Measurements from ENCODE around the gene SLC6A8. TPM values are rescaled to one million over a fixed set of nuclear protein-coding genes. Genes with fewer than 3 reads are reported as not detected.
A peak's percentile ranks its signal among the peaks of the same experiment; 100 is the strongest.

SLC6A8 gene
- total and polyA plus RNA-seq, 2 donors (not counting 1 experiment from before 2014, with no cell fraction given), result 0.49 to 2.9 TPM

DNA sequence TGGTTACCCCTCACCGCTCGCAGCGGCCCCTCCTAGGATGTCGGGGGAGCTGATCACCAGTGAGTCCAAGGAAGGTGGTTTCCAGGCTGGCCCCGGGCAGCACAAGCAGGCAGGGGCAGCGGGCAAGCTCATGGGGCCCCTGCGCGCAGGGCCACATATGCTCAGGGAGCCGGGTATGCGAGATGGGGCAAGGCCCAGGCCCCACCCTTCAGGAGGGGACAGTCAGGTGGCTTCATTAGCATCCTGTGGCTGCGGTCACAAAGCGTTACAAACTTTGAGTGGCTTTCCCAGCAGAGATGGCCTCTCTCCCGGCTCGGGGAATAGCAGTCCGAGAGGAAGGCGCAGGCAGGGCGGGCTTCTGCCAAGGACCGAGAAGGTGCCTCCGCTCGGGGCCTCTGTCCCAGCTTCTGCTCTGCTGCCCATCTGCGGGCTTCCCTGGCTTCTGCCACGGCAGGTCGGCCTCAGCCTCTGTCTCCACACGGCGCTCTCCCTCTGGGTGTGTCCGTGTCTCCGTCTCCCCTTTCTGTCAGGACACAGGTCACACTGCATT is 50.4 kb downstream of the SLC6A8 start:
- ChIA-PET CTCF (no interaction called here), POLR2A (no interaction called here)
- intact Hi-C loops (cut with micrococcal nuclease), result no loop called here
- Histone ChIP-seq H2AFZ (ENCODE audit: insufficient read depth, low read depth, low read length, poor library complexity, severe bottlenecking) (no peak overlapping the region), H3K36me3 (replicated peaks in 1 of 2; ENCODE audit: control extremely low read depth in 1 of 2, control insufficient read depth in 1 of 2, extremely low read depth in 1 of 2, insufficient read depth in 2 of 2, low read length in 1 of 2) (peaks cover 0 to 13% of the 10 kb centered on the region in 2 experiments), H3K9ac (ENCODE audit: low read length) (no peak overlapping the region), H3K4me3 (ENCODE audit: control extremely low read depth in 1 of 5, extremely low read depth in 1 of 5, insufficient read depth in 1 of 5, low read depth in 2 of 5, low read length in 4 of 5) (no peak overlapping the region), H3K9me3 (ENCODE audit: control extremely low read depth in 1 of 3, control insufficient read depth in 2 of 3, insufficient read depth in 1 of 3, low read length in 2 of 3) (no peaks in the 10 kb centered on the region), H4K20me1 (ENCODE audit: control insufficient read depth, insufficient read depth, low read length, poor library complexity, severe bottlenecking) (no peaks in the 10 kb centered on the region), H3K27me3 (replicated peaks in 1 of 4; ENCODE audit: control extremely low read depth in 1 of 4, control insufficient read depth in 3 of 4, insufficient read depth in 4 of 4, low read length in 3 of 4) (no peaks in the 10 kb centered on the region), H3K79me2 (ENCODE audit: control insufficient read depth, insufficient read depth, low read length) (peaks cover 19% of the 10 kb centered on the region), H3K27ac (ENCODE audit: low read length in 2 of 2) (no peak overlapping the region), H3K4me1 (ENCODE audit: control insufficient read depth in 2 of 2, insufficient read depth in 2 of 2, low read length in 2 of 2) (peaks cover 4 to 41% of the 10 kb centered on the region in 2 donors), H3K4me2 (replicated peaks; ENCODE audit: low read depth, low read length, poor library complexity, severe bottlenecking) (no peak overlapping the region)
- H3K27me3 Mint-ChIP-seq, result no peaks in the 10 kb centered on the region
- 92% methylated on average over 18 of the region's 27 CpGs for WGBS (ENCODE audit: insufficient coverage)
- H3K27ac Mint-ChIP-seq, result no peak overlapping the region
- ATAC-seq (ENCODE audit: low read depth), result no peak
- H3K9me3 Mint-ChIP-seq (ENCODE audit: insufficient read depth), result no peaks in the 10 kb centered on the region
- H3K4me1 Mint-ChIP-seq, result peaks cover 29% of the 10 kb centered on the region
- no peak for DNase-seq
- TF ChIP-seq, protein P1, sequence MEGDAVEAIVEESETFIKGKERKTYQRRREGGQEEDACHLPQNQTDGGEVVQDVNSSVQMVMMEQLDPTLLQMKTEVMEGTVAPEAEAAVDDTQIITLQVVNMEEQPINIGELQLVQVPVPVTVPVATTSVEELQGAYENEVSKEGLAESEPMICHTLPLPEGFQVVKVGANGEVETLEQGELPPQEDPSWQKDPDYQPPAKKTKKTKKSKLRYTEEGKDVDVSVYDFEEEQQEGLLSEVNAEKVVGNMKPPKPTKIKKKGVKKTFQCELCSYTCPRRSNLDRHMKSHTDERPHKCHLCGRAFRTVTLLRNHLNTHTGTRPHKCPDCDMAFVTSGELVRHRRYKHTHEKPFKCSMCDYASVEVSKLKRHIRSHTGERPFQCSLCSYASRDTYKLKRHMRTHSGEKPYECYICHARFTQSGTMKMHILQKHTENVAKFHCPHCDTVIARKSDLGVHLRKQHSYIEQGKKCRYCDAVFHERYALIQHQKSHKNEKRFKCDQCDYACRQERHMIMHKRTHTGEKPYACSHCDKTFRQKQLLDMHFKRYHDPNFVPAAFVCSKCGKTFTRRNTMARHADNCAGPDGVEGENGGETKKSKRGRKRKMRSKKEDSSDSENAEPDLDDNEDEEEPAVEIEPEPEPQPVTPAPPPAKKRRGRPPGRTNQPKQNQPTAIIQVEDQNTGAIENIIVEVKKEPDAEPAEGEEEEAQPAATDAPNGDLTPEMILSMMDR (IDR thresholded peaks at IDR 0.05), result no peak
- no peak for TF ChIP-seq EZH2 (IDR thresholded peaks at IDR 0.05; ENCODE audit: borderline replicate concordance, insufficient read depth, low read depth, low read length, poor library complexity, severe bottlenecking)
- H3K4me3 Mint-ChIP-seq, result no peak overlapping the region

DNA sequence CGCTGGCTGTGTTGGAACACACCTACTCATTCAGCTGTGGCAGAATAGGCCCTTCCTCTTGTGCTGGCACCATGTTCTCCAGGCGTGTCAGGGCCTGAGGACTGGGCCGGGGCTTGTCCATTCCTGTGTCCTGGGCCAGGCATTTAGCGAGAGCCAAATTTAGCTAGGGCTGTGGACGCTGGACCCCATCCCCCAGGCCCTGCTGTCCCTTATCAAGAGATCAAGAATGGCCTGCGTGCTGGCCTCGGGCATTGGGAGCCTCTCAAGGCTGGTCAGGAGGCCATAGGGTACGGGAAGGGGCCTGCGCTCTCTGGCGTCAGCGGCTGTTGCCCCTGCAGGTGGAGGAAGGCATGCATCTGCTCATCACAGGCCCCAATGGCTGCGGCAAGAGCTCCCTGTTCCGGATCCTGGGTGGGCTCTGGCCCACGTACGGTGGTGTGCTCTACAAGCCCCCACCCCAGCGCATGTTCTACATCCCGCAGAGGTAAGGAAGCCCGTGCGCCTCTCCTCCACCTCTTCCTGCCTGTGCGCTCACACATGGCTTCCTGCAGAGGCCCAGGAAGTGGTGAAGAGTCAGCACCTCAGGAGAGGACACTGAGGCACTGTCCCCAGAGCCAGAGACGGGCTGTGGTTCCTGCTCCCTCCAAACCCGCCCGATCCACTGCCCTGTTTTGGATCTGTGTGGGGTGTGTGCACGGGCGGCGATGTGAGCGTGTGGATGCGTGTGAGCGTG is 52.2 kb downstream of the SLC6A8 start:
- ChIA-PET POLR2A (no interaction called here), CTCF (no interaction called here)
- no peak overlapping the region for H3K4me3 Mint-ChIP-seq
- Histone ChIP-seq H3K36me3 (replicated peaks in 1 of 2; ENCODE audit: control extremely low read depth in 1 of 2, control insufficient read depth in 1 of 2, extremely low read depth in 1 of 2, insufficient read depth in 2 of 2, low read length in 1 of 2) (peaks cover 0 to 11% of the 10 kb centered on the region in 2 experiments), H3K9ac (ENCODE audit: low read length) (no peak overlapping the region), H3K4me1 (ENCODE audit: control insufficient read depth in 2 of 2, insufficient read depth in 2 of 2, low read length in 2 of 2) (peaks cover 12 to 58% of the 10 kb centered on the region in 2 donors), H3K27me3 (replicated peaks in 1 of 4; ENCODE audit: control extremely low read depth in 1 of 4, control insufficient read depth in 3 of 4, insufficient read depth in 4 of 4, low read length in 3 of 4) (no peaks in the 10 kb centered on the region), H3K9me3 (ENCODE audit: control extremely low read depth in 1 of 3, control insufficient read depth in 2 of 3, insufficient read depth in 1 of 3, low read length in 2 of 3) (no peaks in the 10 kb centered on the region), H2AFZ (ENCODE audit: insufficient read depth, low read depth, low read length, poor library complexity, severe bottlenecking) (no peak overlapping the region), H3K27ac (ENCODE audit: low read length in 2 of 2) (no peak overlapping the region), H3K4me2 (replicated peaks; ENCODE audit: low read depth, low read length, poor library complexity, severe bottlenecking) (peak overlapping the region; percentile 25), H4K20me1 (ENCODE audit: control insufficient read depth, insufficient read depth, low read length, poor library complexity, severe bottlenecking) (no peaks in the 10 kb centered on the region), H3K4me3 (ENCODE audit: control extremely low read depth in 1 of 5, extremely low read depth in 1 of 5, insufficient read depth in 1 of 5, low read depth in 2 of 5, low read length in 4 of 5) (no peak overlapping the region), H3K79me2 (ENCODE audit: control insufficient read depth, insufficient read depth, low read length) (peaks cover 13% of the 10 kb centered on the region)
- no peaks in the 10 kb centered on the region for H3K27me3 Mint-ChIP-seq
- H3K4me1 Mint-ChIP-seq, result peaks cover 33% of the 10 kb centered on the region
- WGBS (ENCODE audit: insufficient coverage), result 79% methylated on average over 14 of the region's 29 CpGs
- intact Hi-C loops (cut with micrococcal nuclease), result no loop called here
- no peak for DNase-seq
- H3K27ac Mint-ChIP-seq, result no peak overlapping the region
- TF ChIP-seq, protein P1 (IDR thresholded peaks at IDR 0.05), result no peak
- no peak for TF ChIP-seq EZH2 (IDR thresholded peaks at IDR 0.05; ENCODE audit: borderline replicate concordance, insufficient read depth, low read depth, low read length, poor library complexity, severe bottlenecking)
- ATAC-seq (ENCODE audit: low read depth), result no peak
- no peaks in the 10 kb centered on the region for H3K9me3 Mint-ChIP-seq (ENCODE audit: insufficient read depth)

Data from B cell (primary cell).